HCT116 (cell line): Measurements from ENCODE around the gene CCDC117. TPM values are rescaled to one million over a fixed set of nuclear protein-coding genes. Genes with fewer than 3 reads are reported as not detected.
"Not testable (repeated sequence)": the region's sequence is repeated elsewhere in the genome, so short reads cannot be mapped to it uniquely, and the experiment has no call there.

ENCODE experiments used
- ATAC-seq: fragments of 200-7000 bp; cut with Tn5 transposase; 2 replicates; pipeline ENCODE4 v1.9.1; 2020; ENCODE audit warnings: mild to moderate bottlenecking, moderate library complexity
- BruUV-seq: library from RNA; stranded (reverse); fragments of 400-500 nt; replicated peaks from 2 replicates; lab custom pipeline; 2021; lab: Mats Ljungman, UMichigan
- CTCF ChIA-PET: fragments of 300-600 bp; sonication (Branson Sonifier 250); formaldehyde crosslinking; loops from one replicate; lab custom pipeline; 2021; ENCODE audit warnings: antibody characterized with exemption; lab: Charles Lee
- POLR2A ChIA-PET: fragments of 300-600, 350-600 bp; sonication (Branson Sonifier 250); formaldehyde crosslinking; loops from one replicate; lab custom pipeline; 2021; ENCODE audit warnings: antibody characterized with exemption; lab: Charles Lee
- RAD21 ChIA-PET, 2 experiments: fragments of 300-600 bp; sonication (Branson Sonifier 250); formaldehyde crosslinking; loops; one replicate each; lab custom pipeline; 2023; ENCODE audit warnings: low total read pairs in 2 of 2; ENCODE audit not compliant: uncharacterized antibody in 2 of 2, unreplicated experiment in 2 of 2, low non-redundant PET in 1 of 2; lab: Charles Lee
- DNase-seq: peaks from one replicate; pipeline ENCODE4 v3.0.0-alpha.2; 2010; ENCODE audit warnings: low read depth, low spot score
- H2AFZ ChIP-seq: fragments of 200-600 bp; shearing (Covaris generic), sonication (generic); 2 replicates; pipeline ENCODE4 v1.6.1; 2017; ENCODE audit warnings: low read depth, mixed run types, mixed read lengths, antibody characterized with exemption, low read length; ENCODE audit not compliant: poor library complexity, severe bottlenecking
- H3K27ac ChIP-seq: 2 replicates; pipeline ENCODE4 v1.5.1; 2012; ENCODE audit warnings: low read depth, low read length
- H3K27me3 ChIP-seq: fragments of 200-600 bp; sonication (generic); 2 replicates; pipeline ENCODE4 v1.6.1; 2016; ENCODE audit warnings: mixed run types, low read length, mixed read lengths; ENCODE audit not compliant: insufficient read depth
- H3K36me3 ChIP-seq, 2 experiments: fragments of 200-500 bp in 1 of 2; fragments of 200-600 bp in 1 of 2; sonication (Bioruptor generic) in 1 of 2; sonication (generic) in 1 of 2; 2 replicates each; pipeline versions ENCODE4 v1.5.1 to v1.6.1; 2014 to 2016; ENCODE audit warnings: low read length in 2 of 2, inconsistent platforms in 1 of 2, mixed read lengths in 1 of 2, mixed run types in 1 of 2; ENCODE audit not compliant: insufficient read depth in 2 of 2, control insufficient read depth in 1 of 2
- H3K4me1 ChIP-seq, 2 experiments: fragments of 200-600 bp in 1 of 2; sonication (generic) in 1 of 2; 2 replicates each; pipeline versions ENCODE4 v1.5.1 to v1.6.1; 2012 to 2017; ENCODE audit warnings: low read length in 2 of 2, inconsistent platforms in 1 of 2, mild to moderate bottlenecking in 1 of 2, mixed read lengths in 1 of 2, mixed run types in 1 of 2, moderate library complexity in 1 of 2; ENCODE audit not compliant: insufficient read depth in 2 of 2, control insufficient read depth in 1 of 2
- H3K4me2 ChIP-seq: fragments of 200-600 bp; sonication (generic); 2 replicates; pipeline ENCODE4 v1.6.1; 2017; ENCODE audit warnings: mixed run types, low read length, mixed read lengths
- H3K4me3 ChIP-seq, 2 experiments: fragments of 200-600 bp in 1 of 2; sonication (generic) in 1 of 2; replicated peaks in 1 of 2; 2 replicates each; pipeline ENCODE4 v1.5.1; 2011 to 2016; ENCODE audit warnings: low read length in 2 of 2, control low read depth in 1 of 2, low read depth in 1 of 2, mild to moderate bottlenecking in 1 of 2, mixed read lengths in 1 of 2, mixed run types in 1 of 2
- H3K79me2 ChIP-seq: fragments of 200-600 bp; sonication (generic); 2 replicates; pipeline ENCODE4 v1.6.1; 2017; ENCODE audit warnings: mild to moderate bottlenecking, mixed run types, low read length, moderate library complexity, mixed read lengths; ENCODE audit not compliant: insufficient read depth
- H3K9ac ChIP-seq: fragments of 200-600 bp; sonication (generic); 2 replicates; pipeline ENCODE4 v1.6.1; 2016; ENCODE audit warnings: low read length, mixed read lengths
- H3K9me2 ChIP-seq: fragments of 200-600 bp; sonication (generic), shearing (Covaris generic); 2 replicates; pipeline ENCODE4 v1.6.1; 2017; ENCODE audit warnings: mixed run types, mild to moderate bottlenecking, moderate library complexity; ENCODE audit not compliant: insufficient read depth
- H3K9me3 ChIP-seq, 2 experiments: fragments of 200-500 bp in 1 of 2; fragments of 200-600 bp in 1 of 2; sonication (Bioruptor generic) in 1 of 2; sonication (generic) in 1 of 2; 2 replicates each; pipeline ENCODE4 v1.6.1; 2014 to 2017; ENCODE audit warnings: low read length in 2 of 2, mixed read lengths in 2 of 2, inconsistent platforms in 1 of 2, low read depth in 1 of 2, mild to moderate bottlenecking in 1 of 2, mixed run types in 1 of 2, moderate library complexity in 1 of 2; ENCODE audit not compliant: control insufficient read depth in 1 of 2, insufficient read depth in 1 of 2
- H4K20me1 ChIP-seq: fragments of 200-600 bp; sonication (generic), shearing (Covaris generic); 2 replicates; pipeline ENCODE4 v1.6.1; 2017; ENCODE audit warnings: mixed run types, mild to moderate bottlenecking, moderate library complexity; ENCODE audit not compliant: insufficient read depth
- EGR1 ChIP-seq: IDR thresholded peaks from 2 replicates; pipeline ENCODE4 v1.6.1; 2012; ENCODE audit warnings: low read depth
- EZH2 ChIP-seq: fragments of 200-600 bp; sonication (generic); IDR thresholded peaks from 2 replicates; pipeline ENCODE4 v1.6.1; 2017; ENCODE audit warnings: antibody characterized with exemption, mixed run types
- POLR2A ChIP-seq: IDR thresholded peaks from 2 replicates; pipeline ENCODE4 v1.7.0; 2011; ENCODE audit warnings: borderline replicate concordance; ENCODE audit not compliant: insufficient read depth, insufficient read length; ENCODE audit errors: extremely low read depth
- RAD21 ChIP-seq: IDR thresholded peaks from 2 replicates; pipeline ENCODE4 v1.6.1; 2012; ENCODE audit warnings: low read depth, mild to moderate bottlenecking
- SIN3A ChIP-seq: IDR thresholded peaks from 2 replicates; pipeline ENCODE4 v1.6.1; 2012; ENCODE audit warnings: low read depth
- SP1 ChIP-seq: IDR thresholded peaks from 2 replicates; pipeline ENCODE4 v1.6.1; 2012; ENCODE audit warnings: low read depth
- TCF7L2 ChIP-seq: IDR thresholded peaks from 2 replicates; pipeline ENCODE4 v1.7.0; 2011; ENCODE audit warnings: borderline replicate concordance, inconsistent platforms; ENCODE audit not compliant: insufficient read depth, insufficient read length; ENCODE audit errors: extremely low read depth
- YY1 ChIP-seq: IDR thresholded peaks from 2 replicates; pipeline ENCODE4 v1.6.1; 2011; ENCODE audit warnings: low read length, low read depth, moderate library complexity, mild to moderate bottlenecking; ENCODE audit not compliant: insufficient replicate concordance; ENCODE audit errors: extremely low read depth
- ZNF274 ChIP-seq: fragments of 200-500 bp; sonication (Bioruptor generic); IDR thresholded peaks from 2 replicates; pipeline ENCODE4 v1.6.1; 2014; ENCODE audit warnings: mild to moderate bottlenecking, low read depth, low read length, inconsistent platforms
- intact Hi-C: fragments of 100-400 bp; cut with micrococcal nuclease; formaldehyde crosslinking; loops from 2 replicates; pipeline ENCODE4 v1.10.0; 2022
- total RNA-seq: library from RNA; stranded (reverse); gene quantifications from one replicate; pipeline ENCODE4 v1.2.1, GENCODE V29; 2021; ENCODE audit not compliant: unreplicated experiment
- TF ChIP-seq, protein P1 (sequence below): IDR thresholded peaks from 2 replicates; pipeline ENCODE4 v1.6.1; 2012
- TF ChIP-seq, protein P2 (sequence below), 3 experiments: fragments of 200-600 bp in 1 of 3; sonication (generic) in 1 of 3; IDR thresholded peaks in 2 of 3; conservative IDR thresholded peaks in 1 of 3; 2 replicates each; pipeline ENCODE4 v1.5.1; 2012 to 2017; ENCODE audit warnings: low read depth in 2 of 3, low read length in 2 of 3, antibody characterized with exemption in 1 of 3, borderline replicate concordance in 1 of 3, control low read depth in 1 of 3, mild to moderate bottlenecking in 1 of 3, mixed read lengths in 1 of 3, mixed run types in 1 of 3, moderate library complexity in 1 of 3; ENCODE audit not compliant: insufficient read depth in 1 of 3

CCDC117 gene
- total RNA-seq, 1 experiment from 2014 or later: 22.1 TPM

DNA sequence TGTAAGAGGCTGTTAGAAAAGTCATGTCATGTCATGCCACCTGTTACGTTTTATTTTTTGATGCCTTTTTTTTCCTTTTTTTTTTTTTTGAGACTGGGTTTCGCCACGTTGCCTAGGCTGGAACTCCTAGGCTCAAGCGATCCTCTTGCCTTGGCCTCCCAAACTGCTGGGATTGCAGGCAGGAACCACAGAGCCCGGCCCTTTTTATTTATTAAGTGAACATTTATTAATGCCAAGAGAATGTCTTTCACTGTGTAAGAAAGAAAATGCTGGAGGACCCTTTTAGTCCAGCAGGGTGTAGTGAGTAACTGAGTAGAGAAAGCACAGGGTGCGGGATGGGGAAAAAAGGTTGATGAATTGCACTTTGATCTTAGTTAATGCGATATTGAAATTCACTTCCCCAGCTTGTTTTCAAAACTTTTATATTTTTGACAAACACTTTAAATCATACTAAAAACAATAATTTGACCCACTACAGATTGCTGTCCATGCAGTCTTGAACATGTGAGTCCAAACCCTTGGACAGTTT lies 30.2 kb downstream of the CCDC117 start (continued):
- TF ChIP-seq TCF7L2 (no peak), SP1 (no peak), RAD21 (no peak), POLR2A (no peak)

DNA sequence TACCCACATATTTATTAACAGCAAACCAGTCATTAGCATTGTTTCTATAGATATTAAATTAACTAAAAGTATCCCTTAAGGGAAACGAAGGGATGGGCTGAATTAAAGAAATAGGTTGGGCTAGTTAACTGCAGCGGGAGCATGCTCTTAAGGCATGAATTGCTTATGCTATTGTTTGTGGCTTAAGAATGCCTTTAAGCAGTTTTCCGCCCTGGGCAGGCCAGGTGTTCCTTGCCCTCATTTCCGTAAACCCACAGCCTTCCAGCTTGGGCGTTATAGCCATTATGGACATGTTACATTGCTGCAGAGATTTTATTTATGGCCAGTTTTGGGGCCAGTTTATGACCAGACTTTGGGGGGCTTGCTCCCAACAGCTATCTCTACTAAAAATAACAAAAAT lies 32.9 kb downstream of the CCDC117 start:
- H2AFZ ChIP-seq, intact Hi-C loops, BruUV-seq, H3K27ac ChIP-seq, H3K9me2 ChIP-seq, H3K9ac ChIP-seq, H3K27me3 ChIP-seq, H3K4me3 ChIP-seq, ATAC-seq, H3K9me3 ChIP-seq, CTCF ChIA-PET, H3K4me2 ChIP-seq, H4K20me1 ChIP-seq, POLR2A ChIA-PET, DNase-seq, H3K36me3 ChIP-seq, RAD21 ChIA-PET: not testable (repeated sequence)
- Histone ChIP-seq H3K79me2 (peaks cover 14% of the 10 kb centered on the region), H3K4me1 (peaks cover 7 to 12% of the 10 kb centered on the region in 2 experiments)

DNA sequence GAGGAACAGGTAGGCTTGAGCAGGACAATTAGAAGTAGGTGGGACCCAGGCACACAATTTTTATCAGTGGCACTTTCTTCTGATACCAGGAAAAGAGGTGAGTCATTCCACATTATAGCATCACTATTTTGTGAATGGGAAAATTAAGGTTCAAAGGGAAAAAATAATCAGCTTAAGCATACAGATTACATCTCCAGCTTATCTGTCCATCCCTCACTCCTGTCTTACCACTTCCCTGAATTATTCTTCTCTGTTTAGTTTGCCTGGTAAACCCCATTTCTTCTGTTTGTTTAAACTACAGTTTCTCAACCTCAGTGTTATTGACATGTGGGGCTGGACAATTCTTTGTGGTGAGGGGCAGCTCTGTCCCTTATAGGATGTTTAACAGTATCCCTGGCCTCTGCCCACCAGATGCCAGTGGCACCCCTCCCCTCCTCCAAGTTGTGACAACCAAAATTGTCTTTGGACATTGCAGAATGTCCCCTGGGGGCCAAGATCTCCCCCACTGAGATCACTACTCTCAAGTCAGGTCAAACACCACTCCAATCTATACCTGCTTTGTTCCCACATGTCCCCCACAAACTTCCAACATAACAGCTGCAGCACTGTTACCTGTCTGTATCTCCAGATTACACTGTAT lies 36.3 kb downstream of the CCDC117 start:
- H3K27ac ChIP-seq: no peak overlapping the region
- H3K4me3 ChIP-seq: no peak overlapping the region
- H3K4me1 ChIP-seq: no peaks in the 10 kb centered on the region
- no peaks in the 10 kb centered on the region for H3K36me3 ChIP-seq
- ChIA-PET CTCF (no interaction called here), RAD21 (no interaction called here), POLR2A (interaction anchor here (2.2 kb wide), 1 partner anchor 9 kb away, joined by 8 read pairs; the partner anchor contains the start of gene XBP1)
- H3K79me2 ChIP-seq: no peaks in the 10 kb centered on the region
- H3K4me2 ChIP-seq: no peak overlapping the region
- H2AFZ ChIP-seq: no peak overlapping the region
- intact Hi-C loops: no loop called here
- no peaks in the 10 kb centered on the region for H3K9me3 ChIP-seq
- no TSS peak for BruUV-seq
- TF ChIP-seq ZNF274 (no peak), EGR1 (no peak), YY1 (no peak), EZH2 (no peak), TCF7L2 (no peak), SIN3A (no peak), SP1 (no peak)
- TF ChIP-seq, protein P1, sequence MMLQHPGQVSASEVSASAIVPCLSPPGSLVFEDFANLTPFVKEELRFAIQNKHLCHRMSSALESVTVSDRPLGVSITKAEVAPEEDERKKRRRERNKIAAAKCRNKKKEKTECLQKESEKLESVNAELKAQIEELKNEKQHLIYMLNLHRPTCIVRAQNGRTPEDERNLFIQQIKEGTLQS: no peak
- TF ChIP-seq, protein P2, sequence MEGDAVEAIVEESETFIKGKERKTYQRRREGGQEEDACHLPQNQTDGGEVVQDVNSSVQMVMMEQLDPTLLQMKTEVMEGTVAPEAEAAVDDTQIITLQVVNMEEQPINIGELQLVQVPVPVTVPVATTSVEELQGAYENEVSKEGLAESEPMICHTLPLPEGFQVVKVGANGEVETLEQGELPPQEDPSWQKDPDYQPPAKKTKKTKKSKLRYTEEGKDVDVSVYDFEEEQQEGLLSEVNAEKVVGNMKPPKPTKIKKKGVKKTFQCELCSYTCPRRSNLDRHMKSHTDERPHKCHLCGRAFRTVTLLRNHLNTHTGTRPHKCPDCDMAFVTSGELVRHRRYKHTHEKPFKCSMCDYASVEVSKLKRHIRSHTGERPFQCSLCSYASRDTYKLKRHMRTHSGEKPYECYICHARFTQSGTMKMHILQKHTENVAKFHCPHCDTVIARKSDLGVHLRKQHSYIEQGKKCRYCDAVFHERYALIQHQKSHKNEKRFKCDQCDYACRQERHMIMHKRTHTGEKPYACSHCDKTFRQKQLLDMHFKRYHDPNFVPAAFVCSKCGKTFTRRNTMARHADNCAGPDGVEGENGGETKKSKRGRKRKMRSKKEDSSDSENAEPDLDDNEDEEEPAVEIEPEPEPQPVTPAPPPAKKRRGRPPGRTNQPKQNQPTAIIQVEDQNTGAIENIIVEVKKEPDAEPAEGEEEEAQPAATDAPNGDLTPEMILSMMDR (IDR thresholded peaks at IDR 0.05 in 2 of 3, conservative IDR thresholded peaks at IDR 0.05 in 1 of 3; ENCODE audit: borderline replicate concordance in 1 of 3, insufficient read depth in 1 of 3, low read depth in 2 of 3, low read length in 2 of 3): no peak
- TF ChIP-seq, all 23 proteins: peak for 0
- ATAC-seq (no peak), DNase-seq (no peak)
- H3K9ac ChIP-seq: no peak overlapping the region
- no peaks in the 10 kb centered on the region for H3K27me3 ChIP-seq
- no peaks in the 10 kb centered on the region for H3K9me2 ChIP-seq
- H4K20me1 ChIP-seq: no peaks in the 10 kb centered on the region
